Measurements from ENCODE around the gene GET4.

DNA sequence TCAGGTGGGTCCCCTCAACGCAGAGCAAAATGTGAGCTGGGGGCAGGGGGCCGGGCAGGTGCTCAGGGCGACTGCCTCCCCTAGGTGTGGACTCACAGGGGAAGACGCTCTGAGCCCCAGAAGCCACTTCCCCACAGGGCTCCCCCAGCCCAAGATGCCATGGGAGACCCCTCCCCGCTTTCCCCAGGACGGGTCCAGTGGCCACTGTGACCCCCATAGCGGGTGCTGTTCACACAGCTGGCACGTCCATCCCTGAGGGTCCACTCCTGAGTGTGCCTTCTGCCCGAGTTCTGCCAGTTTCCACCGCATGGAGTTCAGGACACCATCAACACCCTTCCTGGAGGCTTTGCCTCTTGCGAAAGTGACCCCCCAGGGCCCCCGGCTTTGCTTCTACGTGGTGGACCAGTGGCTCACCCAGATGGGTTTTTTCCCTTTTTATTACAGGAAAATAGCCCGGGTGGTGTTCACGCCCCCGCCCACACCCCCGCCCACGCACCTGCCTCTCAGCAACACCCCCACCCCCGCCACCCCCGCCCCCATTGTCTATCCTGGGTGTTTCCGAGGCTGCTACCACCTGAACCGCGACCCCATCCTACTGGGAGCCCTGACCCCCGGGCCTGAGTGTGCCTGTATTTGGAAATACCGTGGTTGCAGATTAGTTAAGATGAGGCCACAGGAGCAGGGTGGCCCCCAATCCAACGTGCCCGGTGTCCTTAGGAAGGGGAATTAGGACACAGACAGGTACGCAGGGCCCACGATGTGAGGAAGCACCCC lies 46.2 kb downstream of the GET4 start:
- TF ChIP-seq GATA2 (IDR thresholded peaks at IDR 0.05; ENCODE audit: low read depth, low read length) (no peak), GATA3 (IDR thresholded peaks at IDR 0.05; ENCODE audit: low read depth, low read length) (no peak)

All from SH-SY5Y (cell line).